Body of pancreas (tissue), 4 donors: ENCODE results near the gene NF1. TPM values are rescaled to one million over a fixed set of nuclear protein-coding genes. Genes with fewer than 3 reads are reported as not detected.
"Not testable (repeated sequence)": the region's sequence is repeated elsewhere in the genome, so short reads cannot be mapped to it uniquely, and the experiment has no call there.

Source experiments
- ATAC-seq: fragments of 150-250 bp; one replicate; pipeline ENCODE4 v1.9.1; 2016
- DNase-seq, 4 donors: peaks; one replicate each; pipeline ENCODE4 v3.0.0-alpha.2; 2019
- H3K27ac ChIP-seq, 4 donors: fragments of 200-600 bp; sonication (generic); 1 replicate in 3 of 4; 2 replicates in 1 of 4; pipeline versions ENCODE4 v1.5.1 to v1.6.1; 2016 to 2019; ENCODE audit warnings: mild to moderate bottlenecking in 1 of 4, mixed read lengths in 1 of 4, moderate library complexity in 1 of 4
- H3K27me3 ChIP-seq, 2 donors: fragments of 200-600 bp; sonication (generic); one replicate each; pipeline ENCODE4 v1.6.0; 2016; ENCODE audit warnings: mild to moderate bottlenecking in 1 of 2
- H3K36me3 ChIP-seq, 2 donors: fragments of 200-600 bp; sonication (generic); replicated peaks in 1 of 2; 2 replicates each; pipeline ENCODE4 v1.5.1; 2016; ENCODE audit warnings: low read depth in 2 of 2; ENCODE audit not compliant: insufficient read depth in 1 of 2
- H3K4me1 ChIP-seq: fragments of 200-600 bp; sonication (generic); one replicate; pipeline ENCODE4 v1.6.0; 2016
- H3K4me3 ChIP-seq, 2 donors: fragments of 200-600 bp; sonication (generic); 1 replicate in 1 of 2; 2 replicates in 1 of 2; pipeline ENCODE4 v1.5.1; 2016 to 2019
- H3K9me3 ChIP-seq, 3 donors: fragments of 200-600 bp; sonication (generic); 1 replicate in 2 of 3; 2 replicates in 1 of 3; pipeline ENCODE4 v1.5.1; 2016
- POLR2A ChIP-seq, 3 donors: fragments of 450-650 bp; IDR thresholded peaks; one replicate each; pipeline ENCODE4 v1.6.1; 2016; ENCODE audit warnings: antibody characterized with exemption in 3 of 3, mild to moderate bottlenecking in 2 of 3
- WGBS, 2 donors: methylation state at CpG; one replicate each; pipeline ENCODE4 v1.1.5; 2017; 5-methylcytosine and 5-hydroxymethylcytosine counted together
- intact Hi-C: fragments of 100-400 bp; cut with DNase I; formaldehyde crosslinking; loops from one replicate; pipeline ENCODE4 v1.15.1; 2023
- total RNA-seq, 2 donors: library from RNA; depleted of rRNA; stranded (reverse); fragments of >200 nt; gene quantifications; one replicate each; pipeline ENCODE4 v1.1.0, GENCODE V29; 2016
- TF ChIP-seq, protein P1 (sequence below), 7 experiments: fragments of 450-650 bp in 4 of 7; fragments of 200-600 bp in 3 of 7; sonication (generic) in 3 of 7; IDR thresholded peaks; one replicate each; pipeline ENCODE4 v1.5.1; 2016 to 2019; ENCODE audit warnings: antibody characterized with exemption in 7 of 7

Gene NF1
- total RNA-seq, 2 donors from 2014 or later: 54.7 to 57.1 TPM

DNA sequence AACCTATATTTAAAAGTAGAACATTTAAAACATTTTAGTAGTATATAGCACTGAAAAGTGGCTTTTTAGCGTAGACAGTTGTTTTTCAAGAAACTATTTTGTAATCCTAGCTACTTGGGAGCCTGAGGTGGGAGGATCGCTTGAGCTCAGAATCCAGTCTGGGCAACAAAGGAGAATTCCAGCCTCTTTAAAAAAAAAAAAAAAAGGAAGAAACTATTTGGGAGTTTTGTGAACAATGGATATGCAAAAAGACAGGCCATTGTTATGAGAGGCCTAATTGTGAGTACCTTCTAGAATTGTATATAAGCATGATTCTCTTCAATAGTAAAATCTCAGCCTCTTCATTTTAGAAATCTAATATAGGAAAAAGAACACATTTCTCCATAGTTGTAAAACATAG, 184.6 kb downstream of the NF1 start:
- Histone ChIP-seq H3K4me3 (no peak overlapping the region), H3K4me1 (no peaks in the 10 kb centered on the region), H3K36me3 (peaks cover 0 to 2% of the 10 kb centered on the region in 2 donors), H3K27ac (no peak overlapping the region), H3K9me3 (no peaks in the 10 kb centered on the region), H3K27me3 (no peaks in the 10 kb centered on the region)
- DNase-seq: no peak
- no peak for ATAC-seq
- WGBS, 2 donors: 98 to 100% methylated on average over 2 of the region's 2 CpGs
- intact Hi-C loops: no loop called here
- TF ChIP-seq POLR2A (IDR thresholded peaks at IDR 0.05): no peak
- TF ChIP-seq, protein P1, sequence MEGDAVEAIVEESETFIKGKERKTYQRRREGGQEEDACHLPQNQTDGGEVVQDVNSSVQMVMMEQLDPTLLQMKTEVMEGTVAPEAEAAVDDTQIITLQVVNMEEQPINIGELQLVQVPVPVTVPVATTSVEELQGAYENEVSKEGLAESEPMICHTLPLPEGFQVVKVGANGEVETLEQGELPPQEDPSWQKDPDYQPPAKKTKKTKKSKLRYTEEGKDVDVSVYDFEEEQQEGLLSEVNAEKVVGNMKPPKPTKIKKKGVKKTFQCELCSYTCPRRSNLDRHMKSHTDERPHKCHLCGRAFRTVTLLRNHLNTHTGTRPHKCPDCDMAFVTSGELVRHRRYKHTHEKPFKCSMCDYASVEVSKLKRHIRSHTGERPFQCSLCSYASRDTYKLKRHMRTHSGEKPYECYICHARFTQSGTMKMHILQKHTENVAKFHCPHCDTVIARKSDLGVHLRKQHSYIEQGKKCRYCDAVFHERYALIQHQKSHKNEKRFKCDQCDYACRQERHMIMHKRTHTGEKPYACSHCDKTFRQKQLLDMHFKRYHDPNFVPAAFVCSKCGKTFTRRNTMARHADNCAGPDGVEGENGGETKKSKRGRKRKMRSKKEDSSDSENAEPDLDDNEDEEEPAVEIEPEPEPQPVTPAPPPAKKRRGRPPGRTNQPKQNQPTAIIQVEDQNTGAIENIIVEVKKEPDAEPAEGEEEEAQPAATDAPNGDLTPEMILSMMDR (IDR thresholded peaks at IDR 0.05): no peak

GRCh38 chr17:31281061-31281460, 186.3 kb downstream of the NF1 start:
- H3K4me3 ChIP-seq: no peak overlapping the region
- no peak for DNase-seq
- 92 to 95% methylated on average over 2 of the region's 2 CpGs for WGBS, 2 donors
- intact Hi-C loops: no loop called here
- TF ChIP-seq, protein P1 (IDR thresholded peaks at IDR 0.05): no peak
- no peak for TF ChIP-seq POLR2A (IDR thresholded peaks at IDR 0.05)
- H3K9me3 ChIP-seq: no peaks in the 10 kb centered on the region
- no peaks in the 10 kb centered on the region for H3K4me1 ChIP-seq
- no peaks in the 10 kb centered on the region for H3K27me3 ChIP-seq
- ATAC-seq: no peak
- H3K27ac ChIP-seq: no peak overlapping the region
- peaks cover 0 to 2% of the 10 kb centered on the region in 2 donors for H3K36me3 ChIP-seq

DNA sequence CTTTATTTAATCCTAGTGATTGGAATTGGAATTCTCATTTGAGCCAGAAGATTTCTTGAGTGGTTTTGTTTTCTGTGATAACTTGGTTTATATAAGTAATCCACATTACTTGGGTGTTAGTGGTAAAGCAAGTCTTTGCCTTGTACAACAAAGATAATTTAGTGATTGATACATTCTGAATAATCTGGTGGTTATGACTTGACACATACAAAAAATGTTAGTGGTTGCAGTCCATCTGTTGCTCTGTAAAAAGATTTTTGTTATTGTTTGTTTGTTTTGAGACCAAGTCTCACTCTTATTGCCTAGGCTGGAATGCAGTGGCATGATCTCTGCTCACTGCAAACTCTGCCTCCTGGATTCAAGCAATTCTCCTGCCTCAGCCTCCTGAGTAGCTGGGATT, 189.1 kb downstream of the NF1 start:
- intact Hi-C loops: no loop called here
- no peak overlapping the region for H3K4me3 ChIP-seq
- H3K27me3 ChIP-seq: no peaks in the 10 kb centered on the region
- H3K36me3 ChIP-seq: no peaks in the 10 kb centered on the region
- TF ChIP-seq, protein P1 (IDR thresholded peaks at IDR 0.05): no peak
- no peak for TF ChIP-seq POLR2A (IDR thresholded peaks at IDR 0.05)
- no peak for DNase-seq
- H3K4me1 ChIP-seq: no peaks in the 10 kb centered on the region
- no peak for ATAC-seq
- no peaks in the 10 kb centered on the region for H3K9me3 ChIP-seq
- H3K27ac ChIP-seq: no peak overlapping the region

GRCh38 chr17:31286587-31286986, 191.8 kb downstream of the NF1 start:
- Histone ChIP-seq H3K27me3 (no peaks in the 10 kb centered on the region), H3K36me3 (no peaks in the 10 kb centered on the region), H3K9me3 (no peaks in the 10 kb centered on the region), H3K4me1 (no peaks in the 10 kb centered on the region), H3K4me3 (no peak overlapping the region), H3K27ac (no peak overlapping the region)
- ATAC-seq: no peak
- TF ChIP-seq, protein P1 (IDR thresholded peaks at IDR 0.05): no peak
- TF ChIP-seq POLR2A (IDR thresholded peaks at IDR 0.05): no peak
- DNase-seq: no peak
- 77 to 86% methylated on average over 1 of the region's 1 CpG for WGBS, 2 donors
- intact Hi-C loops: no loop called here

DNA sequence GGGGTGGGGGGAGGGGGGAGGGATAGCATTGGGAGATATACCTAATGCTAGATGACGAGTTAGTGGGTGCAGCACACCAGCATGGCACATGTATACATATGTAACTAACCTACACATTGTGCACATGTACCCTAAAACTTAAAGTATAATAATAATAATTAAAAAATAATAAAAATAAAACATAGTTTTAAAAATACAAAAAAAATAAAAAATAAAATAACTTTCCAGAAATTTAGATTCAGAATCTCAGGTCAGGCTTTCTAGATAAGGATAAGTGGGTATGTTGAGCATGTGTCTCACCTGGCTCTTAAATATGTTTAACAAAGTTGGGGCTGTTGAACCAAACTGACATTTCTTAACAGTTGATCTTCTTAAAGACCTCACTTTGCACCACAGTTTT, 193.2 kb downstream of the NF1 start:
- ATAC-seq, intact Hi-C loops: not testable (repeated sequence)
- 100% methylated on average over 1 of the region's 1 CpG for WGBS, 2 donors

More for the DNA sequence above, 193.2 kb downstream of the NF1 start:
- H3K9me3 ChIP-seq, H3K27me3 ChIP-seq, H3K4me1 ChIP-seq, DNase-seq, H3K27ac ChIP-seq, H3K4me3 ChIP-seq, H3K36me3 ChIP-seq: not testable (repeated sequence)
